ENCODE data around the gene CA10.

The CA10 gene

DNA sequence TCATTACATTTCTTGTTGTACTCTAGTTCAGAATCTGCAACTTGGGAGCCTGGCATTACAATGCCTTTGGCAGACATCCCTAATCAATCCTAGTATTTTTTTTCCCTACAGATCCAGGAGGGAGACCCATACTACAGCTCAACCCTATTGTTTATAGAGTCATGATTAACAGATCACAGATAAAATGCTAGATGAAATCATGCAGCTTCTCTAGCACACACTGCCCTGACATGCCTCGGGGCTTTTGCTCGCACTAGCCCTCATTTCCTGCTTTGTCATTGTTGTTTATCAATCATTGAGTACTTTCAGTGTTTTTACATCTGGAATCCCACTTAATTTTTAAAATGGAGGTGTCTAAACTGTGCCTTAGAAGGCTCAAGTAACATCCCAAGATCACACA is 412.5 kb downstream of the CA10 start:
- no peak overlapping the region for H3K9ac ChIP-seq
- TF ChIP-seq Cebpa-rat (IDR thresholded peaks at IDR 0.05) = no peak
- no peaks in the 10 kb centered on the region for H3K4me1 ChIP-seq
- no peak overlapping the region for H3K4me2 ChIP-seq
- no peak overlapping the region for H3K27ac ChIP-seq
- no peaks in the 10 kb centered on the region for H3K27me3 ChIP-seq
- H3K9me3 ChIP-seq (replicated peaks in 1 of 11) = no peaks in the 10 kb centered on the region
- no peak overlapping the region for H3K4me3 ChIP-seq
- no peaks in the 10 kb centered on the region for H3K36me3 ChIP-seq
- no peaks in the 10 kb centered on the region for H4K20me1 ChIP-seq

DNA sequence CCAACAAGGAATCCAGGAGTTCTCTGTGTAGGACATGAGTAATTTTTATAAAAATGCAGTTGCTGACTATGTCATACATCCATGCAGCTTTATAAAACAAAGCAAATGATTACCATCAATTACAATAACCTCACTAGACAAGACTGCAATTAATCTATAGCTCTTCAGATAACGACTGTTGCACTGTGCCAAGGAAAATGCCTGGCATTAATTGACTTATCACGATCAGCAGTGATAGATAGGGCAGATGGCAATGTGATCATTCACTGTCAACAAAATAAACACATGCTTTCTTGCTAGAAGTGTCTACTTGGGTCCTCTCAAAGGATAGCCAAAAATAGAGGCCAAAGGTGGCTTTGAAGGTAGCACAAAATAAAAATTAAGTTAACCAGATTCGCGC is 415.0 kb downstream of the CA10 start:
- no peaks in the 10 kb centered on the region for H3K27me3 ChIP-seq
- no peak overlapping the region for H3K4me2 ChIP-seq
- H3K4me1 ChIP-seq = no peaks in the 10 kb centered on the region
- H3K4me3 ChIP-seq = no peak overlapping the region
- no peaks in the 10 kb centered on the region for H4K20me1 ChIP-seq
- no peak overlapping the region for H3K9ac ChIP-seq
- no peak for TF ChIP-seq Cebpa-rat (IDR thresholded peaks at IDR 0.05)
- no peaks in the 10 kb centered on the region for H3K36me3 ChIP-seq
- no peaks in the 10 kb centered on the region for H3K9me3 ChIP-seq (replicated peaks in 1 of 11)
- H3K27ac ChIP-seq = no peak overlapping the region

- no peak overlapping the region for H3K9ac ChIP-seq
- H3K27ac ChIP-seq = no peak overlapping the region
- H3K4me1 ChIP-seq = no peaks in the 10 kb centered on the region
- H3K36me3 ChIP-seq = no peaks in the 10 kb centered on the region
- TF ChIP-seq Cebpa-rat (IDR thresholded peaks at IDR 0.05) = no peak
- no peak overlapping the region for H3K4me2 ChIP-seq
- H3K9me3 ChIP-seq (replicated peaks in 1 of 11) = no peaks in the 10 kb centered on the region
- H3K4me3 ChIP-seq = no peak overlapping the region
- H3K27me3 ChIP-seq = no peaks in the 10 kb centered on the region
- H4K20me1 ChIP-seq = no peaks in the 10 kb centered on the region
These were observed 415.9 kb downstream of the CA10 start for GRCh38 chr17:51742571-51742970.

GRCh38 chr17:51741458-51741857 is 417.1 kb downstream of the CA10 start:
- H3K27ac ChIP-seq = no peak overlapping the region
- no peaks in the 10 kb centered on the region for H3K4me1 ChIP-seq

DNA sequence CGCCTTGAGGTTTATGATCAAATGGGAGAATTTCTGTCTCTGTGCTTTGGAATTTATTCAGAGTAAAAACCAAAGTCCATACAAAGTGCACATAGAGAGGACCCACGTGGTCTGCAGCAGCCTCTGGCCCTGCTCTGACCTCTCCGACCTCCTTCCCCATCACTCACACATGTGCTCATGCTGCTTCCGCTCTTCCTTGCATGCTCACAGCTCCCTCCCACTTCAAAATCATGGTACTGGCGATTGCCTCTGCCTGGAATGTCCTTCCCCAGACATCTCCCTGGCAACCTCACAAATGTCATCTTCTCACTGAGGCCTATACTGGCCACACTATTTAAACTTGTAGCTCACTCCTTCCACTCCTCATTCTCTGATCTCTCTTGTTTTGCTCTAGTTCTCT is 418.0 kb downstream of the CA10 start:
- Histone ChIP-seq H3K36me3 (no peaks in the 10 kb centered on the region), H3K9me3 (replicated peaks in 1 of 11) (no peaks in the 10 kb centered on the region), H3K4me2 (no peak overlapping the region), H3K4me3 (no peak overlapping the region), H3K9ac (no peak overlapping the region), H3K4me1 (no peaks in the 10 kb centered on the region), H3K27me3 (no peaks in the 10 kb centered on the region), H4K20me1 (no peaks in the 10 kb centered on the region), H3K27ac (no peak overlapping the region)
- TF ChIP-seq Cebpa-rat (IDR thresholded peaks at IDR 0.05) = no peak

More at GRCh38 chr17:51741458-51741857, 417.1 kb downstream of the CA10 start:
- H3K4me3 ChIP-seq = no peak overlapping the region
- no peak overlapping the region for H3K4me2 ChIP-seq
- no peak overlapping the region for H3K9ac ChIP-seq
- TF ChIP-seq Cebpa-rat (IDR thresholded peaks at IDR 0.05) = no peak
- H3K9me3 ChIP-seq (replicated peaks in 1 of 11) = no peaks in the 10 kb centered on the region
- H3K36me3 ChIP-seq = no peaks in the 10 kb centered on the region
- H4K20me1 ChIP-seq = no peaks in the 10 kb centered on the region
- H3K27me3 ChIP-seq = no peaks in the 10 kb centered on the region

GRCh38 chr17:51739245-51739886 is 419.1 kb downstream of the CA10 start:
- no peaks in the 10 kb centered on the region for H3K27me3 ChIP-seq
- H3K36me3 ChIP-seq = no peaks in the 10 kb centered on the region
- no peaks in the 10 kb centered on the region for H4K20me1 ChIP-seq
- H3K4me3 ChIP-seq = no peak overlapping the region
- no peak overlapping the region for H3K9ac ChIP-seq
- H3K4me2 ChIP-seq = 0 out of 22 replicates have a peak overlapping the region, but pooled peaks of 1 of the 11 experiments have one; percentile 21
- no peaks in the 10 kb centered on the region for H3K4me1 ChIP-seq
- no peak overlapping the region for H3K27ac ChIP-seq
- TF ChIP-seq Cebpa-rat (IDR thresholded peaks at IDR 0.05) = no peak
- no peaks in the 10 kb centered on the region for H3K9me3 ChIP-seq (replicated peaks in 1 of 11)

DNA sequence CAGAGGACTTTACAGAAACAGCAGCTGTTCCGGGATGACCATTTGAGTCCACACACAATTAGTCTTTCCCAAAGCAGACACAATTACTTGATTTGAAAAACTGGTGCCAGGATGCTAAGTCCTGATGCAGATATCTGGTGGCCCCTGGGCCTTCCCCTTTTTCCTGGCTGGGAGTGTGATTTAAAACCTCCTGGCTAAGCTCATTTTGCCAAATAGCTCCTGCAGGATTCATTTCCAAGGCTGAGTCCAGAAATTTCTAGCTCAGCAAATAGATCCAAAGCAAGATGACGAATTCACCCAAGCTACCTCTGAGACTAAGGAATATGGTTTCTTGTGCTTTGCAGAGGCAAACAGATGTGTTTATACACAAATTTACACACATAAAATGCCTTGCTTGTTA is 422.2 kb downstream of the CA10 start:
- H3K36me3 ChIP-seq = no peaks in the 10 kb centered on the region
- no peaks in the 10 kb centered on the region for H3K27me3 ChIP-seq
- H3K4me3 ChIP-seq = no peak overlapping the region
- TF ChIP-seq Cebpa-rat (IDR thresholded peaks at IDR 0.05) = no peak
- no peaks in the 10 kb centered on the region for H3K9me3 ChIP-seq (replicated peaks in 1 of 11)
- no peaks in the 10 kb centered on the region for H4K20me1 ChIP-seq
- H3K4me2 ChIP-seq = no peak overlapping the region
- no peak overlapping the region for H3K27ac ChIP-seq
- no peak overlapping the region for H3K9ac ChIP-seq
- H3K4me1 ChIP-seq = no peaks in the 10 kb centered on the region

DNA sequence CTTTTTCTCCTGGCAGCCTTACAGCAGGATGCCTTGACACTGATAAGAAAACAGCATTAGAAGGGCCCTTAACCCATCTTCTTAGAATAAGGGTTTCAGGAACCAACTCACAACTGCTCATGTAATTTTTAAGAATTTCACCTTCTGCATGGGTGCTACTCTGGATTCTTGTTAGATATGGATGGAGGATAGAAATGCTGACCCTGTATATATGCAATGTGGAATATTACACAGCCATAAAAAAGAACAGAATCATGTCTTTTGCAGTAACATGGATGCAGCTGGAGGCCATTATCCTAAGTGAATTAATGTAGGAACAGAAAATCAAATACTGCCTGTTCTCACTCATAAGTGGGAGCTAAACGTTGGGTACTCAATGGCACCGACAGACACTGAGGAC is 423.5 kb downstream of the CA10 start:
- H3K9me3 ChIP-seq (replicated peaks in 1 of 11) = no peaks in the 10 kb centered on the region
- no peak overlapping the region for H3K27ac ChIP-seq
- no peaks in the 10 kb centered on the region for H3K27me3 ChIP-seq
- no peak for TF ChIP-seq Cebpa-rat (IDR thresholded peaks at IDR 0.05)
- H3K4me2 ChIP-seq = no peak overlapping the region
- no peaks in the 10 kb centered on the region for H4K20me1 ChIP-seq
- H3K4me1 ChIP-seq = no peaks in the 10 kb centered on the region
- H3K4me3 ChIP-seq = no peak overlapping the region
- no peaks in the 10 kb centered on the region for H3K36me3 ChIP-seq
- H3K9ac ChIP-seq = no peak overlapping the region

DNA sequence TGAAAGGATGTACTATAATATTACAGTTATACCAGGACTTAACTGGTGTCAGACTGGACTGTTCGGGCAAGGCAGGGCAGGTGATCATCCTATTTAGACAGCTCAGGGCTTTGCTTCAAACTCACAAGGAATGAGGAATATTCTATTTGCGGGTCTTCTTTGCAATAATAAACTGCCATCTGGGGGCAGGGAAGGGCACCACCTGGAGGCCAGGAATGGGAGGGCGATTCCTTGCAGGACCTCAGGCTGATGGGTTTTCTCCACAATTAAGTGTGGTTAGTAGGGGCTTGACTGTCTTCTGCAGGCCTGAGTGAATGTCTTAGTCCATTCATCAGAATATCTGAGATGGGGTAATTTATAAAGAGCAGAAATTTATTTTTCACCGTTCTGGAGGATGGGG is 424.1 kb downstream of the CA10 start:
- H3K9ac ChIP-seq = no peak overlapping the region
- H3K27ac ChIP-seq = no peak overlapping the region
- H3K36me3 ChIP-seq = no peaks in the 10 kb centered on the region
- H3K4me2 ChIP-seq = no peak overlapping the region
- no peaks in the 10 kb centered on the region for H3K9me3 ChIP-seq (replicated peaks in 1 of 11)
- no peak for TF ChIP-seq Cebpa-rat (IDR thresholded peaks at IDR 0.05)
- H4K20me1 ChIP-seq = no peaks in the 10 kb centered on the region
- H3K4me3 ChIP-seq = no peak overlapping the region
- H3K27me3 ChIP-seq = no peaks in the 10 kb centered on the region
- H3K4me1 ChIP-seq = no peaks in the 10 kb centered on the region

DNA sequence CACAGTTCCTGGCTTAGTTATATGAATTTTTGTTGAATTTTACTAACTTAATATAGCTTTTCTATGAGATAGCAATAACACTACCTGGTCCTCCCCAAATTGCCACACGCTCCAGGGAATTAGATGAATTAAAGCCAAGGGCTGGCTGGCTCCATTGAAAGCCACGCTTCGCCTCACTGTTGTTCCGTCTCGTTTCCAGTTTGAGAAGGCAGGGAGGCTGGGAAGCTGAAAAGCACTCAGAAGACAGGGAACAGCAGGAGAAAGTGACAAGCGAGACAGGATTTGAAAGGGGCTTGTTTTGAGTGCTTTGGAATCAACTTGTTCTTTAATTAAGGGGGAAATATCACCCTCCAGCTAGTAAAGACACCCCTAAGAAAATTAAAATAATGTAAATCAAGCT is 425.3 kb downstream of the CA10 start:
- Histone ChIP-seq H3K4me2 (no peak overlapping the region), H3K9ac (no peak overlapping the region), H3K36me3 (no peaks in the 10 kb centered on the region), H3K4me1 (no peaks in the 10 kb centered on the region), H4K20me1 (no peaks in the 10 kb centered on the region), H3K27ac (no peak overlapping the region), H3K27me3 (no peaks in the 10 kb centered on the region), H3K4me3 (no peak overlapping the region), H3K9me3 (replicated peaks in 1 of 11) (no peaks in the 10 kb centered on the region)
- TF ChIP-seq Cebpa-rat (IDR thresholded peaks at IDR 0.05) = no peak
